GM18507 (cell line): ENCODE results near the gene PON2.
"Not testable (repeated sequence)": the region's sequence is repeated elsewhere in the genome, so short reads cannot be mapped to it uniquely, and the experiment has no call there.

ENCODE experiments used
- DNase-seq: peaks from one replicate; pipeline ENCODE4 v3.0.0; 2011; ENCODE audit warnings: low read depth; ENCODE audit not compliant: insufficient read length; ENCODE audit errors: extremely low spot score
- FAIRE-seq: peaks from 2 replicates; lab custom pipeline; 2011; peaks lifted over from hg19 to GRCh38; lab: Jason Lieb, UNC

The PON2 gene

DNA sequence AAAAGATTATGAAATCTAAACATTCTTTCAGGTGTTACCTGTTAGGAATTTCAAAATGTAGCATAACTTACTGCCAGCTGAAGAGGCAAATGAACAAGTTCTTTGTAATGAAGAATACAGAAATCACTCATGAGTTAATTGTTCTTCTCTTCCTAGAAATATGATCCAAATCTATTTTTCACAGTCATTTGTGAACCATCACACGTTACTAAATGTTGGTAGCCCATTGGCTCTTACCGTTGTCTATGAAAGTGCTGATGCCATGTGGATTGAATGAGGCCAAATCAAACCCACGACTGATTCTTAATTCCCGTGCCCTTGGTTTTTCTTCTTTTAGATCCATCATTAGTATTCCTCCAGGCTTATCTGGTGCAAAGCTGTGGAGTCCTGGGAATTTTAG is 22.8 kb downstream of the PON2 start:
- FAIRE-seq, result no peak
- no peak for DNase-seq

DNA sequence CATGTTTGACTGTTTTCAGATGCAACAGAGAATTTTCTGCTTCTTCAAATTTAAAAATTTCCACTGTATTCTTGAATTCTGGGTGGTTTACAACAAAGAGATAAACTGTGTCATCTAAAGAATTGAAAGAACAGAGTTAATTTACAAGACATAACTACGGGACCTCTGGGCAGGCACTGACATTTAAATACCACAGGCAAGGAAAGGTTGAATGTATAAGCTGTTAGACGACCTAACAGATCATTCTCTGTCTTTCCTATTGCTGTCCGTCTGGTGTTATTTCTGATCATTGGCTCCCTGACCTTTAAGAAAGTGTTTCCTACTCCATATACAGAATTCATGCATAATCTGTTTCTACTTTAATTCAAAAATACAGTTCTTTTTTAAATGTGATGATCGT is 23.2 kb downstream of the PON2 start:
- FAIRE-seq (no peak), DNase-seq (no peak)

DNA sequence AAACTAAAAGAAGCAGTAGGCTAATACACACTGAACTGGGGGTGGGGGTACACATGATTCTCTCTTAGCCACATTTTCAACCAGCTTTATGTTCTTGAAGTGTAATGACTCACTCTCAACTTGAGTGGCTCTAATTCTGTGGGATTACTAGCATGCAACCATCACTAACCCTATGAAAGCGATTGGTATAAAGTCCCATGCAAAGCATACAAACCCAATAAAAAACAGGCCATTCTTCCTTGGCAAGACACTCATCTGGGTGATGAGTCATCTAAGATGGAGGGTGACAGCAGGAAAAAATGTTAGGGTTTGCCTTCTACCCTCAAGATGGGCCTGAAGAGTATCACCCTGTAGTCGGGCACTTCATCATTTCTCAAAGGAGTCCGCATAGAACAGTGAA is 23.8 kb downstream of the PON2 start:
- DNase-seq (no peak), FAIRE-seq (no peak)

DNA sequence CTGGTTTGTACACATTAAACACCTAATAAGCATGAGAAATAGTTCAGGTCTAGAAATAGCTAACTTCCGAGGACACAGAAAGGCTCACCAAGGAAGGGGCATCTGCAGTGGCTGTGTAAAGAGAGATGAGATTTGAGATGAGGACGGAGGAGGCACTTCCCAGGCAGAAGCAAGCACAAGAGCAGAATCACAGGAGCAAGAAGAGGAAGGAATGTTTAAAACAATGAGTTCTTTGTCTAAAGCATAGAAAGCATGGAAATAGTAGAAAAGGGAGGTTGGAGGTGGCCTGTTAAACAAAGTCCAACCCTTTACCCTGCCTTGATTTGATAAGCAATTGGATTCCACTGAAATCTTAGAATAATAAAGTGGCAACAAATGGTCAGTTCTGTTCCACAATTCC is 27.1 kb downstream of the PON2 start:
- DNase-seq, result no peak
- no peak for FAIRE-seq

DNA sequence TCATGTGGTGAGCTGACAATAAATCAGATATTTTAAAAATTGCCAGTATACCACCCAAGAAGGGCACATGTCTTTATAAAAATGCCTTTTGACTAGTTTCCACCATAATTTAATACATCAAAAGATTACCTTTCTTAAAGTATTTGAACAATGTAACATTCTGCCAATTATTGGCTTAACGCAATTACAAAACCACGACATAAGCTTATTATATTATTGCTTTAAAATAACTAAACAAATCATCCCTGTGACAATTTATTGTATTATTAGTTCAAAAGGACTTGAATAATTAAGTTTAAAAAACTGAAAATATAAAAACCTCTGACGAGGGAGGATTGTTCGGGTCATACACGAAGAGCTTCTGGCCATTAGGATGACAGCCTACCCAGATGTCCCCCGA is 29.0 kb downstream of the PON2 start:
- DNase-seq (no peak), FAIRE-seq (no peak)

DNA sequence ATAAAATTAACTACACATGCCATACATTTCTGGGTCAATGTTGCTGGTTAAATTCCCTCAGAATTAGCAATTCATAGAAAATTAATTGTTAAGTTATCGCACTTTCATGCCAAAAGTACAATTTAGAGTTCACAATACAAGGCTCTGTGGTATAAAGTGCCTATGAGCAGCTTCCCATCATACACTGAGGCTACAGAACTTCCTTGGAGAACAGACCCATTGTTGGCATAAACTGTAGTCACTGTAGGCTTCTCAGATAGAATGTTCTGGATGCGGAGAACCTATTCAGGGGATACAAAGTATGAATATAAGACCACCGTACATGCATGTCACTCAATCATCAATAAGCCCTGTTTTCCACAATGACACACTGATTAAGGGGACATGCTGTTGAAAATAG is 29.6 kb downstream of the PON2 start:
- FAIRE-seq, result no peak
- DNase-seq, result no peak

DNA sequence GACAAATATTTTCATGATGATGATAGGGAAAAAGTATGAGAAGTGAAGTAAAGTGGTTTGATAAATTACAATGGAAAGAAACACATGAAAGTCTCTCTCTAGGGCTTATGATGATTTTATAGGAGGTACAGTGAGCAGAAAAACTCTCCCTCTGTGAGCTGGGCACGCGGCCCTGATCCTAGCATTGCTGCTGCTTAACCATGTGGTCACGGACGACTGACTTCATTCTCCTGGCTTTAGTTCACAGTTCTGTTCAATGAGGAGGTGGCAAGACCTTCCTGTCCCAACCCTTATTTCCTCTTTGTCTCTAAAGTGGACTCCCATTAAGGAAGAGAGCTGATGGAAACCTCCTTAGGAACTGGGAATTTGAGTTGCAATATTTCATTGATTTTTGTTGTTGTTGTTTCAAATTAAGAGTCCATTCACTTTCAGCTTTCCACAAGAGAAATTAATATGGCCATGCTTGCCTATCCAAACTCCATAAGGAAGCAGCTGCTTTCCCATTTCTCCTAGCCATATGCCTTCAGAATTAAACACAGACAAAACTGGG is 30.4 kb downstream of the PON2 start:
- no peak for FAIRE-seq
- DNase-seq, result no peak

DNA sequence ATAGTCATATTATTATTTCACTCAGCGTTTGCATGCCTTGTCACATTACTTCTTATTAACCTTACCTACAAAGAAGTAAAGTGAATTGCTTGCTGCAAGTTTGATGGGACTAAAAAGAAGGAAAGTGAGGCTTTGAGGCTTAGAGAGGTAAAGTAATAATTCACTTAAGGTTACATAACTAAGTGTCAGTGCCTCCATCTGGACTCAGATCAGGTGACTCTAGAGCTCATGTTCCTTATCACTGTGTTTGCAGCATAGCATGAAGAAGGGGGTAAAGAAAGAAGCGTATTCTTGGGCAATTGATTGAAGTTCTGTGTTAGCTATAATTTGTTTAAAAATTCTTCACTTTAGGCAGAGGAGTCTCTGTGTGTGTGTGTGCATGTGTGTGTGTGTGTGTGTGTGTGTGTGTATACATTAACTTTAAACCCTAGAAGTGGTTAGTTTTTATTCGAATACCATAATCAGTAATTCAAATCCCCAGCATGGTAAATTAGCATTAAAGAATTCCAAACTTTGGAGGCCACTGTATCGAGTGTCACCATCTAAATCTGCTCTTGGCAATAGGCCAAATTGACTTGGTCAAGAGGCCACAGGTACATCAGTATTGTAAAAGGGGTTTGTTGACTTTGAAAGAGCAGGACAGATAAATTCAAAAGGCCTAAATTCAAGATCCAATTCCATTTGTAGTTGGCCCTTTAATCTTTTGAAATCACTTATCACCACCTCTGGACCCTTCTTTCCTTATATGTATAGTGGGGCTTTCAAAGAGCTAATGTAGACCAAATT is 36.5 kb downstream of the PON2 start:
- FAIRE-seq, result no peak

DNA sequence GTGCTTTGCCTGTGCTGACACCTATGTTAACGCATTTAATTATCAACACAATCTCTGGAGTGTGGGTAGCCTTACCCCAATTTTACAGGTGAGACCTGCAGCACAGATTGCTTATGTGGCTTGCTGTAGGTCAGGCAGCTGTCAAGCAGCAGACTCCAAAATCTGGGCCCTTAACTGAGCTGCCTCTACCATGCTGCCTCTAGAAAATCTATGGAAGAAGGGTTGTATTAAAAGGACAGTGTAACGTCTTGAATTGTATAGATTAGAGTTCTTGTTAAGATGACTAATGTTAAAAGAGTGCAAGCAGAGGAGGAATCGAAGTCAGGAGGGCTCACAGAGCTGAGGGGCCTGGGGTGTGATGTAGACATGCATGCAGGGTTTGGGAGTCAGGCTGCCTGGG is 37.4 kb downstream of the PON2 start:
- no peak for FAIRE-seq

More for the DNA sequence above, 36.5 kb downstream of the PON2 start:
- no peak for DNase-seq

DNA sequence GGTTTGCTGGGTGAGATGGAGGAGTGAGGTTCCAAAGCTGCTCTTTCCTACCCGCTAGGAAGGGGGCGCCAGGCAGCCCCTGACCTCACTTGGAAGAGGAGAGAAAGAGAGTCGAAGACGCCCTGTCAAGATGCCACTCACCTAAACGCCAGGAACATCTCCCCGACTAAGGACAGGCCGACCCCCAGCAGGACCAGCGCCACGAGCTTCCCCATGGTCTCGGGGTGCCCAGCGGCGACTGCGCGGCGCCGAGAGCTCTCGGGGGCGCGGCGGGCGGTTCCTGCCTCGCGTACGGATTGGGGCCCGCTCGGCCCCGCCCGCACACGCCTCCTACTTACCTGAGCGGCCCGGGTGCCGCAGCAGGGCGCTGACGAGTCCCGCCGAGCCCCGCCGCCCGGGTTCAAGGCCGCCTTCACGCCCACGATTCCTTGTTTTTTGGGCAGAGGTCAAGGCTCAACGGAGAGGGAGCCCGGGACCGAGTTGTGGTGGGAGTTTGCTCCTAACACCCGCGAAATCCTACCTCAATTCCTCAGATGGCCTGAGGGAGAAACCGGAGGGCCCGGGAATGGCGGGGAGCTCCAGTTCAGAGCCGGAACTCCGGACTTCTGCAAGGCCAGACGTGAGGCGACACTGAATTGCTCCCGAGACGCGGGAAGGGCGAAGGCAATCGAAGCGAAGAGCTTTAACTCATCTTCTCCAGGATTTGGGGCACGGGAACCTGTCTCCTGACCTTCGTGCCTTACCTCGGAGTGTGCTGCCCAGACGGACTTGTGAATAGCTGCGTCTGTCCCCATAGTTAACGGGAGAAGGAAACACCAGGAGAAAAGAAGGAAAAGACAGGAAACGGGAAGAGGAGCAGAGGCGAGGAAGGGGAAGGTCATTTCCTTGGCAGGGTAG is 38.4 kb downstream of the PON2 start, which contains the start of gene PON3:
Gene PON3, minus strand, starts transcription at position 240 of the 897 bp plus-strand sequence. Its CDS starts 25 bp downstream, at position 215.
- FAIRE-seq (no peak), DNase-seq (no peak)

More for the DNA sequence above, 37.4 kb downstream of the PON2 start:
- no peak for DNase-seq

DNA sequence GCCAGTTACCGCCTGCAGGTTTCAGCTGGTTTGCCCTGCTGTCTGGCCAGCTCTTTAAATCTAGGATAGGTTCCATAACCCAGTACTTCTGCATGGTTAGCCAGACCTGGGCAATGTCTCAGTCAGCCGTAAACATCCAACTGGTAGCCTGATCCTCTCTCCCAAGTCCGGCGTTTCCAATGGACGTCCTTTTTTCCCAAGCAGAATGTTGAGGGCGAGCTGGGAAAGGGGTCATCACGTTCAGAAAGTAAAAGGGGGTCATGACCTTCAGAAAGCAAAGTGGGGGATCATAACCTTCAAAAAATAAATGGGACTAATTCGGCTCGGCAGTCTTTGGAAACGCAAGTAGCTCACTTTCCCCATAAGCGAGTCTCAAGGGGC is 39.1 kb downstream of the PON2 start:
- FAIRE-seq, result no peak
- no peak for DNase-seq

DNA sequence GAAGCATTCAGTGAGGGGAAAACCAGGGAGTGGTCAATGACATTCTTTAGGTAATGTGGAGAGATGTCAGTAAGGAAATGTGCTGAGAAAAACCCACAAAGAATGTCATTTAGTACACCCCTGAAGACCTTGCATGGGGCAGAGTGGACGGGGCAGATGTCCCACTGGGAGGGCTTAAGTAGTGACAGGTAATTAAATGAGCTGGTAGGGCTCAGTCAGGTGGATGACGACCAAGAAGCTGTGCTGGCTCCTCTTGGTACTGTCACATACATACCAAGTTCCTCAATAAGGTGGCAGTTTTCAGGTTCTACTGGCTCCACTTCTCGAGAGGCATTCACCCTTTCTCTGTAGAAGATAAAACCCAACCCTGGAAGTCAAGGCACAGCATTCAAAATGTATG is 40.5 kb downstream of the PON2 start:
- DNase-seq (no peak), FAIRE-seq (no peak)

DNA sequence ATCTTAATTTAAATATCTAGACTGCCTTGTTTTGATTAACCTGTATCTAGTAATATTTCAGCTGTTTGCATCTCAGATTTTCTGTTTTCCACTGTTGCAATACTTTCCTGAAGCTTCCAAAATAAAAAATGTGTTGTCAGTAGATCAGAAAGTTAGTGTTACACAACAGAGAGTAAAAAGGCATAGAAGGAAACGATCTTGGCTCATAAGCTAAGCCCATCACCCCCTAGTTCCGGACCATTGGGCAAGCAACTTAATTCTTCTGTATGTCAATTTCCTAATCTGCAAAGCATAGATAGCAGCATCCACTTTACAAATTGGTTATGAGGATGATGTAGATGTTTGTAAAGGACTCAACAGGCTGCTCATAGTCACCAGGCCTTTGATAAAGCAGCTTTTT is 43.1 kb downstream of the PON2 start:
- DNase-seq (no peak), FAIRE-seq (no peak)

DNA sequence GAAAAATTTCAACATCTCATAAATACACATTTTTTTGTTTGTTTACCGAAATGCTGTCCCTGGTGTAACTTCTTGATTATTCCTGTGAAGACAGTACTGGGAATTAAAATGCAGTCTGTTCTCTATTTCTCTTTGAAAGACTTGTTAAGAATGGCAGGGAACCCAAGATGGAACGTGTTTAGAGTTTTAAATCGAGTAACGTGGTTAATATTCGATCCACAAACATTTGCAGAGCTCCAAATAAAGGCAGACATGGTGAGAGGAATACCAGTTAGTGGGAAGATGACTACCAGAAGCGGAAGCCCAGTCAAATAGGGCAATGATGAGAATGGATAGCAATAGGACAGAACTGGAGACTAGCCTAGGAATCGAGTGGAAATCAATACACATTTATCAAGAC is 45.3 kb downstream of the PON2 start:
- no peak for DNase-seq
- no peak for FAIRE-seq

DNA sequence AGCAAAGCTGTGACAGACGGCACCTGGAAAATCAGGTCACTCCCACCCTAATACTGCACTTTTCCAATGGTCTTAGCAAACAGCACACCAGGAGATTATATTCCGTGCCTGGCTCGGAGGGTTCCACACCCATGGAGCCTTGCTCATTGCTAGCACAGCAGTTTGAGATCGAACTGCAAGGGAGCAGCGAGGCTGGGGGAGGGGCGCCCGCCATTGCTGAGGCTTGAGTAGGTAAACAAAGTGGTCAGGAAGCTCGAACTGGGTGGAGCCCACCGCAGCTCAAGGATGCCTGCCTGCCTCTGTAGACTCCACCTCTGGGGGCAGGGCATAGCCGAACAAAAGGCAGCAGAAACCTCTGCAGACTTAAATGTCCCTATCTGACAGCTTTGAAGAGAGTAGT is 55.4 kb downstream of the PON2 start:
- not testable (repeated sequence) for DNase-seq, FAIRE-seq

DNA sequence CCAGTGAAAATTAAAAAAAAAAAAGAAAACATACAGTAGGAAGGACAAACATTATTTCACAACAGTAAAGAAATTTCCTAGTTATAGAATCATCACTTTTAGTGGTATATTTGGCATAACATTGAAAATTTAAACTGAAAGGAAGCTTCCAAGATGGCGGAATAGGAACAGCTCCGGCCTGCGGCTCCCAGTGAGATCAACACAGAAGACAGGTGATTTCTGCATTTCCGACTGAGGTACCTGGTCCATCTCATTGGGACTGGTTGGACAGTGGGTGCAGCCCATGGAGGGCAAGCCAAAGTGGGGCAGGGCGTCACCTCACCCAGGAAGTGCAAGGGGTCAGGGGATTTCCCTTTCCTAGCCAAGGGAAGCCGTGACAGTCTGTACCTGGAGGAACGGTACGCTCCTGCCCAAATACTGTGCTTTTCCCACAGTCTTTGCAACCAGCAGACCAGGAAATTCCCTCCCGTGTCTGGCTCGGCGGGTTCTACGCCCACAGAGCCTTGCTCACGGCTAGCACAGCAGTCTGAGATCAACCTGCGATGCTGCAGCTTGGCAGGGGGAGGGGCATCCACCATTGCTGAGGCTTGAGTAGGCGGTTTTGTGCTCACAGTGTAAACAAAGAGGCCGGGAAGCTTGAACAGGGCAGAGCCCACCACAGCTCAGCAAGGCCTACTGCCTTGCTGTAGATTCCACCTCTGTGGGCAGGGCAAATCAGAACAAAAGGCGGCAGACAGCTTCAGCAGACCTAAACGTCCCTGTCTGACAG is 58.0 kb downstream of the PON2 start:
- FAIRE-seq (no peak), DNase-seq (no peak)

DNA sequence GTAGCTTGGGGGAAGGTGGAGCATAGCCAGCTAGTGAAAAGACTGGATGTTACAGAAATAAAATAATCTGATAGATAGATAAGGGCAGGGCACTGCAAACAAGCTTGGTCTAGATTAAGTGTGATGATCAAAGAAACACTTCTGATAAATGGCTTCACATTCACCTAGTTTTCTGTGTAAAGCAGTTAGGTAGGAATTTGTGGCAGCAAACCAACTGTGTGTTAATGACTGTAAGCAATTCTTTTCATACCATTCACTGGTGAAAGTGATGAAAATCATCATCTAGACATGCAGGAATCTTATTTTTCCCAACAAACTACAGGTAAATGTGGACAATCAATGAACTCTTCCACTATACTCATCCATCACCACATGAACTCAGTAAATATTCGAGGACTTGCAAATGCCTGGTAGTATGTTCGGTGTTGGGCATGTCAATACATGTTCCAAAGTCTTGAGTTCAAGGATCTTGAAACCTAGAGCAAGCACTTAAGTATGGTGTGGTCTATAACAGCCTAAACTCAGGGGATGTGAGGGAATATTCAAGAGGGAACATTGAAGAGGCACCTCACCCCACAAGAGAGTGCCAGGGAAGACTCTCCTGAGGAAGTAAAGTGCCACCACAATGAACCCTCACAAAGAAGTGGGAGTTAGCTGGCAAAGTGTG is 59.1 kb downstream of the PON2 start:
- no peak for DNase-seq
- FAIRE-seq, result no peak

DNA sequence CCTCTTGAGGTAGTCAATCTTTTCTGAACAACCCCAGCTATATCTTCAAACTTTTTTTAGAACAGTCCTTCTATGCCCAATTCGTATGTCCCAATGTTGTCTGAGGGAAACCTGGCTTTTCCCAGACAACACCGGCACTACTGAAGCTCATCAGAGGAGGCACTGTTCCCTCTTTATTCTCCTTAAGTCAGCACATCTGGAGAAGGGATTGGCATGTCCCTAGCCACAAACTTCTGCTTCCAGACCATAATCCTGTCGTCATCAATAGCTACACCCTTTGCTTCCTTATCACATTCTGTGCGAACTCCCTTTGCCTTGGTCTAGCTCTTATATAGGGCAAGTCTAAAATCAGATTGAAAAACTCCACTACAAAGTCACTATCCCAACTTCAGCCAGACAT is 61.5 kb downstream of the PON2 start:
- DNase-seq (no peak), FAIRE-seq (no peak)

DNA sequence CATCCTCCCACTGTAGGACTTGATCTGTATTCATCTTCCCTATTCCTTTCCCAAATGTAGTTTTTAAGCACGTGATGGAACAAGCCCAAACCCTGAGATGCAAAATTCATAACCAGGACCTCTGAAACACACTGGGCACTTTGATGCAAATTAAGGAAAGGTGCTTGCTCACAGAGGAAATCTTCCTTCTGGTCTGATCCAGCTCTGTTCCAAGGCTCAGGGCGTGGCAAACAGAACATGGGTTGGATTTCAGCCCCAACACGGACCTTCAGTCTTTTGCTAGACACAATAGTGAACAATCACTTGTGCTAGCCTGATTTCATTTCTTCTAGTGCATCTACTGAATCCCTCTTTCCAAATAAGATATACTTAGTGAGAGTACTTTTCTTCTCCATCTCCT is 66.6 kb downstream of the PON2 start:
- DNase-seq, result no peak
- no peak for FAIRE-seq
